Ovary (tissue), 3 donors: ENCODE data around the gene OSBPL9.

Experiments
- CTCF ChIP-seq, 3 donors: fragments of 450-650 bp in 2 of 3; fragments of 200-600 bp in 1 of 3; IDR thresholded peaks; one replicate each; pipeline versions ENCODE4 v1.5.1 to v1.8.0; 2016 to 2022; ENCODE audit warnings: antibody characterized with exemption in 3 of 3, mild to moderate bottlenecking in 1 of 3
- POLR2A ChIP-seq: fragments of 450-650 bp; IDR thresholded peaks from one replicate; pipeline ENCODE4 v1.6.1; 2017; ENCODE audit warnings: antibody characterized with exemption, mild to moderate bottlenecking, moderate library complexity
- donor health status: DM: no; HTN: no; CAD: no.

DNA sequence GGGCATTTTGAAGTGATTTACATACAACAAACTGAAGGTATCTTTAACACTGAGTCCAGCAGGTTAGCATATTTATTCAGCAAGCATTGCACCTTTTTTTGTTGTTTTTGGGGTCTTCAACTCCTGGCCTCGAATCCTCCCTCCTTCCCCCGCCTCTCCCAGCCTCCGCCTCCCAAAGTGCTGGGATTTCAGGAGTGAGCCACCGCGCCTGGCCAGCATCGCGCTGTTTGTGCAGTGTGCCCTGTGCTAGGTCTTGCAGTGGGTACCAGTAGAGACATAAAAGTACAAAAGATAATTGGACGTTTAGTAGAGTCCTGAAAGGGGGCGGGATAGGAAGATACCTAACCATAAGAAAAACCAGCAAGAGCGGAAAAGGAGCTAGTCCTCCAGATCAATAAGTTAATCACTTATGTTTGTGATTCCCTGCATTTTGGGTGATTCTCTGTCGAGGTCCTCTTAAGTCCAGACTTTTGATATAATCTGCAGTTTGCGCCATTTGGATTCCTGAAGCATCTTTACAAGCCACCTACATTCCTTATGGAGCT, 111.8 kb downstream of the OSBPL9 start:
- no peak for TF ChIP-seq CTCF (IDR thresholded peaks at IDR 0.05)
- TF ChIP-seq POLR2A, result no peak
